ENCODE measurements around the gene TLE3. TPM values are rescaled to one million over a fixed set of nuclear protein-coding genes. Genes with fewer than 3 reads are reported as not detected.

The TLE3 gene
- polyA plus RNA-seq, 2 of the 4 experiments (the other 2 are of a cell fraction): 4.6 to 5.3 TPM

- CTCF ChIA-PET: interaction anchor here (1.0 to 1.8 kb wide), 3 partner anchors 10 to 47 kb away, joined by 3 to 7 read pairs (median 6); no protein-coding TSS in a partner anchor
- no peak for ATAC-seq
These were observed 99.0 kb downstream of the TLE3 start for GRCh38 chr15:69998541-69999391.

DNA sequence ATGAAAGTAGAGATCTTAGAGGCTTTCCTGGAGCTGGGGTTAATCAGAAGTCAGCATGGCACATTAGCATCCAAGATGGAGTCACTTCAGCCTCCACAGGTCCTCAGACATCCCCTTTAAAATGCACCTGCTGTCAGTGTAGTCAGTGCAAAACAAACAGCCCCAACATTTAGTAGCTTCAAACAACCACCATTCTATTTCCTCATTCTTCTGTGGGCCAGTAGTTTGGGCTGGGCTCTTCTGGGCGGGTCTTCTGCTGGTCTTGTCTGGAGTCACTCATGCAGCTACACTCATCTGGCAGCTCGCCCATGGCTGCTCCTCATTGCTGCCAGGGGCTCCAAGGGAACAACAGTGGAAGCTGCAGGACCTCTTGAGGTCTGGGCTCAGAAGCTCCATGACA lies 99.9 kb downstream of the TLE3 start:
- Histone ChIP-seq H3K27ac (no peak overlapping the region), H3K4me3 (no peak overlapping the region), H3K4me1 (0 out of 3 replicates have a peak, but pooled peaks cover 6% of the 10 kb centered on the region), H3K9me3 (peaks cover 11% of the 10 kb centered on the region), H3K4me2 (no peak overlapping the region)
- FAIRE-seq: no peak
- TF ChIP-seq E2F6 (IDR thresholded peaks at IDR 0.05; ENCODE audit: borderline replicate concordance, low read depth): no peak
- no peak for TF ChIP-seq RCOR1 (IDR thresholded peaks at IDR 0.05; ENCODE audit: low read depth, low read length)
- TF ChIP-seq FOSB (CRISPR knock-in tag; IDR thresholded peaks at IDR 0.05): no peak
- TF ChIP-seq CBX8 (IDR thresholded peaks at IDR 0.05): no peak
- no peak for TF ChIP-seq PHF8 (IDR thresholded peaks at IDR 0.05; ENCODE audit: borderline replicate concordance, low read depth)
- no peak; the same call in 1 of the 2 replicates for TF ChIP-seq FOXS1 (CRISPR knock-in tag; IDR thresholded peaks at IDR 0.05)
- peak; percentile 94; the same call in 1 of the 2 replicates for TF ChIP-seq ZNF302 (CRISPR knock-in tag; IDR thresholded peaks at IDR 0.05)
- no peak for TF ChIP-seq EP300 (IDR thresholded peaks at IDR 0.05)
- no peak for TF ChIP-seq KDM5A (IDR thresholded peaks at IDR 0.05)
- TF ChIP-seq, protein P1, sequence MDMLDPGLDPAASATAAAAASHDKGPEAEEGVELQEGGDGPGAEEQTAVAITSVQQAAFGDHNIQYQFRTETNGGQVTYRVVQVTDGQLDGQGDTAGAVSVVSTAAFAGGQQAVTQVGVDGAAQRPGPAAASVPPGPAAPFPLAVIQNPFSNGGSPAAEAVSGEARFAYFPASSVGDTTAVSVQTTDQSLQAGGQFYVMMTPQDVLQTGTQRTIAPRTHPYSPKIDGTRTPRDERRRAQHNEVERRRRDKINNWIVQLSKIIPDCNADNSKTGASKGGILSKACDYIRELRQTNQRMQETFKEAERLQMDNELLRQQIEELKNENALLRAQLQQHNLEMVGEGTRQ (IDR thresholded peaks at IDR 0.05): no peak
- TF ChIP-seq EHF (CRISPR knock-in tag; IDR thresholded peaks at IDR 0.05): peak; percentile 61; the same call in 1 of the 2 replicates
- TF ChIP-seq ZC3H11A (IDR thresholded peaks at IDR 0.05): no peak
- no peak for TF ChIP-seq RARB (CRISPR knock-in tag; IDR thresholded peaks at IDR 0.05)
- no peak for TF ChIP-seq ZSCAN20 (CRISPR knock-in tag; IDR thresholded peaks at IDR 0.05)
- WGBS (ENCODE audit: missing lambda C conversion rate): 8% methylated on average over 2 of the region's 2 CpGs
- peak in 1 of 2 experiments; percentile 70 for DNase-seq (ENCODE audit: low read depth in 1 of 2, low spot score in 1 of 2)
- POLR2A ChIA-PET: no interaction called here
- peak; percentile 37 to 67; a peak in 4 of 6 replicates for ATAC-seq
- CTCF ChIA-PET: interaction anchor here (1.0 kb wide), 1 partner anchor 9 kb away, joined by 7 read pairs; no protein-coding TSS in a partner anchor

More at GRCh38 chr15:69998541-69999391, 99.0 kb downstream of the TLE3 start:
- Histone ChIP-seq H3K27ac (no peak overlapping the region), H3K4me3 (no peak overlapping the region), H3K9me3 (peaks cover 20% of the 10 kb centered on the region), H3K4me1 (0 out of 3 replicates have a peak, but pooled peaks cover 6% of the 10 kb centered on the region), H3K4me2 (no peak overlapping the region)
- FAIRE-seq (no peak), DNase-seq (ENCODE audit: low read depth in 1 of 2, low spot score in 1 of 2) (no peak)
- POLR2A ChIA-PET: no interaction called here
- no peak for TF ChIP-seq HEYL (CRISPR knock-in tag; IDR thresholded peaks at IDR 0.05)
- TF ChIP-seq, protein P2, sequence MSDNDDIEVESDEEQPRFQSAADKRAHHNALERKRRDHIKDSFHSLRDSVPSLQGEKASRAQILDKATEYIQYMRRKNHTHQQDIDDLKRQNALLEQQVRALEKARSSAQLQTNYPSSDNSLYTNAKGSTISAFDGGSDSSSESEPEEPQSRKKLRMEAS (IDR thresholded peaks at IDR 0.05): no peak
- no peak for TF ChIP-seq EHF (CRISPR knock-in tag; IDR thresholded peaks at IDR 0.05)
- no peak for TF ChIP-seq RCOR1 (IDR thresholded peaks at IDR 0.05; ENCODE audit: low read depth, low read length)
- no peak for TF ChIP-seq RFX5 (IDR thresholded peaks at IDR 0.05)
- TF ChIP-seq CTCF (IDR thresholded peaks at IDR 0.05): no peak
- no peak for TF ChIP-seq POLR2A (IDR thresholded peaks at IDR 0.05; ENCODE audit: low read length)
- 75% methylated on average over 12 of the region's 15 CpGs for WGBS (ENCODE audit: missing lambda C conversion rate)

Small RNA genes lying within 50 kb of the gene (small RNA-seq; reads per million reads assigned to genes)
- 0 to 29.5 (median 19.2) reads per million in 6 experiments for gene MIR629

Data from A549 (cell line).